Stimulated activated CD4-positive, alpha-beta T cell treated with anti-CD3 and anti-CD28 coated beads, Interleukin-1b, Interleukin-23, amount 100 ng/mL, for 24 hours (primary cell): ENCODE results near the gene ME3.

ENCODE experiments used
- DNase-seq, 4 experiments: peaks; one replicate each; pipeline ENCODE4 v3.0.0-alpha.2; 2020; ENCODE audit warnings: low read depth in 4 of 4, low spot score in 1 of 4

Gene ME3

GRCh38 chr11:86519064-86519911, 153.1 kb downstream of the ME3 start:
- DNase-seq, result no peak

- no peak for DNase-seq
Measured at GRCh38 chr11:86518211-86518610, 154.2 kb downstream of the ME3 start.

- DNase-seq, result no peak
Measured at GRCh38 chr11:86517557-86517956, 154.9 kb downstream of the ME3 start.

GRCh38 chr11:86515297-86516094, 156.9 kb downstream of the ME3 start:
- no peak for DNase-seq

GRCh38 chr11:86514453-86514852, 158.0 kb downstream of the ME3 start:
- DNase-seq, result no peak

- no peak for DNase-seq
Measured at GRCh38 chr11:86513746-86514373, 158.6 kb downstream of the ME3 start.

- no peak for DNase-seq
Measured at GRCh38 chr11:86513138-86513537, 159.3 kb downstream of the ME3 start.

- DNase-seq, result no peak
Measured at GRCh38 chr11:86511086-86511551, 161.3 kb downstream of the ME3 start.

GRCh38 chr11:86510674-86511073, 161.7 kb downstream of the ME3 start:
- no peak for DNase-seq

- no peak for DNase-seq
Measured at GRCh38 chr11:86510097-86510496, 162.3 kb downstream of the ME3 start.

GRCh38 chr11:86509588-86509974, 162.8 kb downstream of the ME3 start:
- DNase-seq, result no peak

GRCh38 chr11:86508604-86509587, 163.5 kb downstream of the ME3 start:
- DNase-seq, result no peak

- no peak for DNase-seq
Measured at GRCh38 chr11:86507249-86507845, 165.1 kb downstream of the ME3 start.

- no peak for DNase-seq
Measured at GRCh38 chr11:86506235-86506634, 166.2 kb downstream of the ME3 start.

- no peak for DNase-seq
Measured at GRCh38 chr11:86503131-86503530, 169.3 kb downstream of the ME3 start.

- no peak for DNase-seq
Measured at GRCh38 chr11:86502137-86502642, 170.2 kb downstream of the ME3 start.

- DNase-seq, result no peak
Measured at GRCh38 chr11:86500500-86501140, 171.8 kb downstream of the ME3 start.

- no peak for DNase-seq
Measured at GRCh38 chr11:86499723-86500129, 172.7 kb downstream of the ME3 start.

GRCh38 chr11:86497836-86498235, 174.6 kb downstream of the ME3 start:
- DNase-seq, result no peak
